Measurements from ENCODE around the gene AQR.

- TF ChIP-seq TAF1 (IDR thresholded peaks at IDR 0.05; ENCODE audit: borderline replicate concordance, insufficient read depth, low read length) = no peak
- TF ChIP-seq POLR2AphosphoS5 (IDR thresholded peaks at IDR 0.05; ENCODE audit: low read depth, low read length) = no peak
Observed at GRCh38 chr15:34851007-34851406, 118.5 kb downstream of the AQR start.

Data from PFSK-1 (cell line).